Natural killer cell (primary cell): ENCODE data around the gene STH. TPM values are rescaled to one million over a fixed set of nuclear protein-coding genes. Genes with fewer than 3 reads are reported as not detected.

Experiments used
- ATAC-seq, 3 donors: fragments of 150-1000 bp in 2 of 3; fragments of 200-7000 bp in 1 of 3; cut with Tn5 transposase; 1 replicate in 1 of 3; 2 replicates in 2 of 3; pipeline ENCODE4 v1.10.0; 2021; ENCODE audit warnings: mild to moderate bottlenecking in 2 of 3, moderate library complexity in 2 of 3
- DNase-seq, 2 donors: peaks; one replicate each; pipeline versions ENCODE4 v3.0.0 to v3.0.0-alpha.2; 2013 to 2021; ENCODE audit warnings: mixed read lengths in 1 of 2
- H3K27ac ChIP-seq: one replicate; pipeline ENCODE4 v1.5.1; 2013; ENCODE audit warnings: mild to moderate bottlenecking, low read length
- H3K27me3 ChIP-seq: one replicate; pipeline ENCODE4 v1.6.1; 2013; ENCODE audit warnings: low read length; ENCODE audit not compliant: control insufficient read depth, insufficient read depth
- H3K36me3 ChIP-seq: one replicate; pipeline ENCODE4 v1.6.1; 2013; ENCODE audit warnings: low read length; ENCODE audit not compliant: control insufficient read depth, insufficient read depth
- H3K4me1 ChIP-seq: one replicate; pipeline ENCODE4 v1.6.1; 2013; ENCODE audit warnings: low read length; ENCODE audit not compliant: control insufficient read depth, insufficient read depth
- H3K4me3 ChIP-seq: one replicate; pipeline ENCODE4 v1.5.1; 2013; ENCODE audit warnings: low read length
- H3K9me3 ChIP-seq: one replicate; pipeline ENCODE4 v1.6.1; 2013; ENCODE audit warnings: low read length; ENCODE audit not compliant: control insufficient read depth, insufficient read depth
- H3K27ac Mint-ChIP-seq, 2 donors: one replicate each; pipeline ENCODE4 v1.8.0; 2022; ENCODE audit warnings: mild to moderate bottlenecking in 2 of 2, mixed read lengths in 2 of 2, moderate library complexity in 1 of 2
- H3K27me3 Mint-ChIP-seq, 2 donors: one replicate each; pipeline ENCODE4 v1.8.0; 2022; ENCODE audit warnings: low read depth in 2 of 2, mixed read lengths in 2 of 2
- H3K36me3 Mint-ChIP-seq: one replicate; pipeline ENCODE4 v1.8.0; 2022; ENCODE audit warnings: mixed read lengths
- H3K4me1 Mint-ChIP-seq, 2 donors: one replicate each; pipeline ENCODE4 v1.8.0; 2022; ENCODE audit warnings: mixed read lengths in 2 of 2
- H3K4me3 Mint-ChIP-seq: one replicate; pipeline ENCODE4 v1.8.0; 2022; ENCODE audit warnings: mild to moderate bottlenecking, moderate library complexity, mixed read lengths
- H3K9me3 Mint-ChIP-seq, 2 donors: one replicate each; pipeline ENCODE4 v1.8.0; 2022; ENCODE audit warnings: mixed read lengths in 2 of 2
- CTCF ChIP-seq: fragments of 200-600 bp; IDR thresholded peaks from one replicate; pipeline ENCODE4 v1.8.0; 2022; ENCODE audit warnings: antibody characterized with exemption
- WGBS: methylation state at CpG from one replicate; pipeline ENCODE4 v1.1.7; 2013; ENCODE audit warnings: missing lambda C conversion rate; ENCODE audit not compliant: insufficient coverage; 5-methylcytosine and 5-hydroxymethylcytosine counted together
- intact Hi-C: fragments of 100-400 bp; cut with micrococcal nuclease; formaldehyde crosslinking; loops from one replicate; pipeline ENCODE4 v1.14.2; 2022
- total RNA-seq, 4 donors: library from RNA; stranded (reverse); fragments of 120-200 nt in 1 of 4; gene quantifications; one replicate each; pipeline versions ENCODE4 v1.2.3 to v1.2.4, GENCODE V29; 2013 to 2022

STH gene
- total RNA-seq, 3 donors from 2014 or later (not counting 1 experiment from before 2014, with no cell fraction given) = not detected

DNA sequence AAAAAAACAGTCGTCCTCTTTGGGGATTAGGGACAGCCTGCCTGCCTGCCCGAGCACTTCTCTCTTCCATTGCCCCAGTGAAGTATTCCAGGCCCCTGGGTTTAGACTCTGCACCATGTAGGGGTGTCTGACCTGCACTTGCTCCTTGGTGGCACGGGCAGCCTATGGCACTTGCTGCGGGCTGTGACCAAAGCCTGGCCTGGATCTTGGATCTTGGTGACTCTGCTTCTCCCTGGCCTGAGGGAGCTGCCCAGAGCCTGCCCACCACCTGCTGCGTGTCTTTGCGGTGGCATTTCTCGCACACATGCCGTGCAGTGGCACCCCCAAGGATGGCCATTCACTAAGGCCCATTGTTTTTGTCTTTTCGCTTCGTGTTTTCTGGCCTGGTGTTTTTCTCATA, 6.1 kb upstream of the STH start:
- Histone ChIP-seq H3K27ac (no peak overlapping the region), H3K9me3 (no peaks in the 10 kb centered on the region), H3K4me3 (no peak overlapping the region), H3K4me1 (no peaks in the 10 kb centered on the region), H3K36me3 (no peaks in the 10 kb centered on the region), H3K27me3 (no peaks in the 10 kb centered on the region)
- intact Hi-C loops = no loop called here
- no peak for TF ChIP-seq CTCF
- Mint-ChIP-seq H3K36me3 (no peaks in the 10 kb centered on the region), H3K4me1 (no peaks in the 10 kb centered on the region), H3K27me3 (peaks cover 0 to 4% of the 10 kb centered on the region in 2 donors), H3K9me3 (no peaks in the 10 kb centered on the region), H3K4me3 (no peak overlapping the region), H3K27ac (no peak overlapping the region)
- no peak for DNase-seq
- WGBS = 92% methylated on average over 10 of the region's 10 CpGs
- no peak for ATAC-seq

DNA sequence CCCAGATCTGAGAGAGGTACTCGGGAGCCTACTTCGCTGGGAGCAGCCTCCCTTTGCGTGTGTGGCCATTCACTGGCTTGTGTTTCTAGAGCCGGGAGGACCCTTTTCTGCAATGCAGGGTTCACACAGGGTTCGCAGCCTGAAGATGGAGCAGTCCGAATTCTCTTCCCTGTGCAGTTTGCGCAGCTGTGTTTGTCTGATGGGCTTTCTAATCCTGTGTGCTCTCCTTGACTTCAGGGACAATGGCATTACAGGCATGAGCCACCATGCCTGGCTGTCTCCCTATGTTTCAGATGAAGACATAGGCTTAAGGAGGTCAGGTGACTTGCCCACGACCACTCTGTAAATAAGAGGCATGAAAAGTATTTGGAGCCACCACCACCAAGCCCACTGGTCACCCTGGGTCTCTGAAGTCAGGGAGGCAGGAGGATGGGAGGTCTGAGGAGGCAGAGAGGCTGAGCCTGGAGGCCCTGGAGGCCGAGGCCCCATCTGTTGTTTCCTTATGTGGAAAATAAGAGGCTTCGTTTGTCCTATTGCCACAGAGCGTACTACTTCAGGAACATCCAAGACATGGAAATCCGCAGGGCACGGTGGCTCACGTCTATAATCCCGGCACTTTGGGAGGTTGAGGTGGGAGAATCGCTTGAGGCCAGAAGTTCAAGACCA, 5.0 kb upstream of the STH start:
- ATAC-seq = no peak
- no peaks in the 10 kb centered on the region for H3K27me3 ChIP-seq
- 92% methylated on average over 16 of the region's 16 CpGs for WGBS
- H3K4me1 ChIP-seq = no peaks in the 10 kb centered on the region
- no peaks in the 10 kb centered on the region for H3K9me3 ChIP-seq
- Mint-ChIP-seq H3K4me1 (no peaks in the 10 kb centered on the region), H3K36me3 (no peaks in the 10 kb centered on the region), H3K4me3 (no peak overlapping the region), H3K27me3 (peaks cover 0 to 4% of the 10 kb centered on the region in 2 donors), H3K27ac (no peak overlapping the region), H3K9me3 (no peaks in the 10 kb centered on the region)
- H3K27ac ChIP-seq = no peak overlapping the region
- no peaks in the 10 kb centered on the region for H3K36me3 ChIP-seq
- TF ChIP-seq CTCF = no peak
- intact Hi-C loops = no loop called here
- no peak overlapping the region for H3K4me3 ChIP-seq
- no peak for DNase-seq

DNA sequence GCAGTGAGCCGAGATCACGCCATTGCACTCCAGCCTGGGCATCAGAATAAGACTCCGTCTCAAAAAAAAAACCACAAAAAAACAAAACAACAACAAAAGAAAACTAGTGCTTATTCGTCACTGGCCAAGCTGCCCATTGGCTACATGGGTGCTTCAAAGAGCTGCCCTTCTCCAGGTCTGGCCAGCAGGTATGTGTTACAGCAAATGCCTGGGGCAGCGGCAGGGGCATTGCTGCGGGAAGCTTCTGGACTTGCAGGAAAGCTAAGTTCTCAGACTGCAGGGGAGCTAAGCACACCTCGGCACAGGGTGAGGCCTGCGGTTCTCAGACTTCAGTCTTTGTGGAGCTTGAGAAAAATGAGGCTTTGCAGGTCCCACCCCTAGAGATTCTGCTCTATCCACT, 4.1 kb upstream of the STH start:
- H3K27me3 Mint-ChIP-seq = peaks cover 0 to under 1% of the 10 kb centered on the region in 2 donors
- no peaks in the 10 kb centered on the region for H3K4me1 Mint-ChIP-seq
- ATAC-seq (no peak), DNase-seq (no peak)
- no peak overlapping the region for H3K4me3 Mint-ChIP-seq
- H3K9me3 Mint-ChIP-seq = no peaks in the 10 kb centered on the region
- WGBS = 93% methylated on average over 8 of the region's 8 CpGs
- H3K27ac ChIP-seq = no peak overlapping the region
- H3K27ac Mint-ChIP-seq = no peak overlapping the region
- intact Hi-C loops = no loop called here
- no peaks in the 10 kb centered on the region for H3K9me3 ChIP-seq
- H3K36me3 ChIP-seq = no peaks in the 10 kb centered on the region
- TF ChIP-seq CTCF = no peak
- no peaks in the 10 kb centered on the region for H3K36me3 Mint-ChIP-seq
- no peak overlapping the region for H3K4me3 ChIP-seq
- no peaks in the 10 kb centered on the region for H3K4me1 ChIP-seq
- no peaks in the 10 kb centered on the region for H3K27me3 ChIP-seq
